ENCODE results near the gene MALL. TPM values are rescaled to one million over a fixed set of nuclear protein-coding genes. Genes with fewer than 3 reads are reported as not detected.
"Not testable (repeated sequence)": the region's sequence is repeated elsewhere in the genome, so short reads cannot be mapped to it uniquely, and the experiment has no call there.

The MALL gene
- total and polyA plus RNA-seq, 9 of the 15 experiments (the other 6 are each of a cell fraction or from before 2014, with no cell fraction given): 0.24 TPM; not detected in 8

GRCh38 chr2:110078104-110078503, 37.5 kb downstream of the MALL start:
- H2AFZ ChIP-seq (ENCODE audit: low read depth, low read length); H3K9me3 ChIP-seq (replicated peaks; ENCODE audit: control insufficient read depth, insufficient read depth, low read depth, low read length); in situ Hi-C loops (cut with MboI); H3K36me3 ChIP-seq (ENCODE audit: control insufficient read depth, insufficient read depth, low read length); CTCF ChIA-PET (ENCODE audit: low intra/inter-chr PET ratio); H3K4me3 ChIP-seq; H3K9me1 ChIP-seq (ENCODE audit: control insufficient read depth, insufficient read depth, low read length); POLR2A ChIA-PET; ATAC-seq; FAIRE-seq; BruUV-seq (replicated peaks); H3K27ac ChIP-seq (ENCODE audit: extremely low read depth, low read depth, low read length); H3K4me1 ChIP-seq (replicated peaks in 1 of 2; ENCODE audit: control insufficient read depth in 2 of 2, insufficient read depth in 2 of 2, low read length in 2 of 2); H4K20me1 ChIP-seq (replicated peaks; ENCODE audit: control insufficient read depth, insufficient read depth, low read length); H3K4me2 ChIP-seq (ENCODE audit: insufficient read depth, low read length); intact Hi-C loops (cut with micrococcal nuclease); H3K27me3 ChIP-seq (ENCODE audit: control insufficient read depth in 2 of 2, insufficient read depth in 2 of 2, low read length in 2 of 2); DNase-seq (ENCODE audit: extremely low read depth in 1 of 4, low spot score in 3 of 4); H3K9ac ChIP-seq (ENCODE audit: insufficient read depth in 1 of 2, low read depth in 2 of 2, low read length in 2 of 2); H3K79me2 ChIP-seq (ENCODE audit: control insufficient read depth, insufficient read depth, low read length): not testable (repeated sequence)
- WGBS (ENCODE audit: insufficient coverage, low coverage, missing lambda C conversion rate): no CpG with 5 or more reads among the region's 4 CpGs

DNA sequence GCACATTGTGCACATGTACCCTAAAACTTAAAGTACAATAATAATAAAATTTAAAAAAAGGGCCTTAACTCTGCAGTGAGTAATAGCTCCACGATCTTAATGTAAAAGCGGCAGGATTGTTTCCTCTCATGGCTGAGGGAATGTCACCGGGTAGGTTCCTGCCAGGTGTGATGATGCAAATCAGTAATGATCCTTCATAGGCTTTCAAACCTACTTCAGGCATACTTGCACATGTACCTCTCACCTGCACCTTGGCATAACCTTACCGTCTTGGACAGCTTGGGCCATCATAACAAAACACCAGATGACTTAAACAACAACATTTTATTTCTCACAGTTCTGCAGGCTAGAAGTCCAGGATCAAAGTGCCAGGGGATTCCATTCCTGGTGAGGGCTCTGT, 39.7 kb downstream of the MALL start:
- intact Hi-C loops (cut with micrococcal nuclease): not testable (repeated sequence)
- FAIRE-seq: peak; percentile 32

GRCh38 chr2:110069869-110070268, 45.8 kb downstream of the MALL start:
- H3K36me3 ChIP-seq (ENCODE audit: control insufficient read depth, insufficient read depth, low read length); in situ Hi-C loops (cut with MboI); DNase-seq (ENCODE audit: extremely low read depth in 1 of 4, low spot score in 3 of 4); intact Hi-C loops (cut with micrococcal nuclease); H3K27me3 ChIP-seq (ENCODE audit: control insufficient read depth in 2 of 2, insufficient read depth in 2 of 2, low read length in 2 of 2); H3K4me2 ChIP-seq (ENCODE audit: insufficient read depth, low read length); POLR2A ChIA-PET; ATAC-seq; H3K9ac ChIP-seq (ENCODE audit: insufficient read depth in 1 of 2, low read depth in 2 of 2, low read length in 2 of 2); CTCF ChIA-PET (ENCODE audit: low intra/inter-chr PET ratio); H4K20me1 ChIP-seq (replicated peaks; ENCODE audit: control insufficient read depth, insufficient read depth, low read length); FAIRE-seq; H3K27ac ChIP-seq (ENCODE audit: extremely low read depth, low read depth, low read length); BruUV-seq (replicated peaks); H3K4me1 ChIP-seq (replicated peaks in 1 of 2; ENCODE audit: control insufficient read depth in 2 of 2, insufficient read depth in 2 of 2, low read length in 2 of 2); H3K9me1 ChIP-seq (ENCODE audit: control insufficient read depth, insufficient read depth, low read length); H3K4me3 ChIP-seq; H3K79me2 ChIP-seq (ENCODE audit: control insufficient read depth, insufficient read depth, low read length); H3K9me3 ChIP-seq (replicated peaks; ENCODE audit: control insufficient read depth, insufficient read depth, low read depth, low read length); H2AFZ ChIP-seq (ENCODE audit: low read depth, low read length): not testable (repeated sequence)
- WGBS (ENCODE audit: insufficient coverage, low coverage, missing lambda C conversion rate): 0% methylated on average over 4 of the region's 7 CpGs

More for the DNA sequence above, 39.7 kb downstream of the MALL start:
- H3K4me2 ChIP-seq (ENCODE audit: insufficient read depth, low read length); H3K4me3 ChIP-seq; DNase-seq (ENCODE audit: extremely low read depth in 1 of 4, low spot score in 3 of 4); H3K79me2 ChIP-seq (ENCODE audit: control insufficient read depth, insufficient read depth, low read length); H3K9ac ChIP-seq (ENCODE audit: insufficient read depth in 1 of 2, low read depth in 2 of 2, low read length in 2 of 2); CTCF ChIA-PET (ENCODE audit: low intra/inter-chr PET ratio); in situ Hi-C loops (cut with MboI); BruUV-seq (replicated peaks); H3K27ac ChIP-seq (ENCODE audit: extremely low read depth, low read depth, low read length); POLR2A ChIA-PET; H3K9me1 ChIP-seq (ENCODE audit: control insufficient read depth, insufficient read depth, low read length); H3K27me3 ChIP-seq (ENCODE audit: control insufficient read depth in 2 of 2, insufficient read depth in 2 of 2, low read length in 2 of 2); H4K20me1 ChIP-seq (replicated peaks; ENCODE audit: control insufficient read depth, insufficient read depth, low read length); ATAC-seq; H3K36me3 ChIP-seq (ENCODE audit: control insufficient read depth, insufficient read depth, low read length); H3K9me3 ChIP-seq (replicated peaks; ENCODE audit: control insufficient read depth, insufficient read depth, low read depth, low read length); H2AFZ ChIP-seq (ENCODE audit: low read depth, low read length); H3K4me1 ChIP-seq (replicated peaks in 1 of 2; ENCODE audit: control insufficient read depth in 2 of 2, insufficient read depth in 2 of 2, low read length in 2 of 2): not testable (repeated sequence)
- WGBS (ENCODE audit: insufficient coverage, low coverage, missing lambda C conversion rate): no CpG with 5 or more reads among the region's 4 CpGs

DNA sequence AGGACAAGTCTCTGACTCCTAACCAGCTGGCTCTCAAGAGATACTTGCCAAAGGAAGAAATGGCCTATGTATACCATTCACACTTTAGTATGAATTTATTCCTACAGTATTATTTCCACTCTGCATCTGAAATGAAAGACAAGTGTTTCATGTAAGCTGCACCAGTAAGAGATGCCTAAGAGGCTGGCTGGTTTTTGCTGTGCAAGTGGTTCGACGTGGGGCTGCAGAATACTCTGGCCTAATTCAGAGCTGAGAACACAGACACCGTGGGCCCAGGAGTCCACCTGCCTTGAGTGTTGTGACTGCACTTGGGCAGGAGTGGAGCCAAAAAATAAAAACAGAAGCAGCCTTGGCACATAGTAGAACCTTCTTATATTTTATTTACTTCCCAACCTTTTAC, 47.5 kb downstream of the MALL start:
- ATAC-seq; H2AFZ ChIP-seq (ENCODE audit: low read depth, low read length); H3K27ac ChIP-seq (ENCODE audit: extremely low read depth, low read depth, low read length); in situ Hi-C loops (cut with MboI); BruUV-seq (replicated peaks); H3K4me1 ChIP-seq (replicated peaks in 1 of 2; ENCODE audit: control insufficient read depth in 2 of 2, insufficient read depth in 2 of 2, low read length in 2 of 2); H3K36me3 ChIP-seq (ENCODE audit: control insufficient read depth, insufficient read depth, low read length); H3K9ac ChIP-seq (ENCODE audit: insufficient read depth in 1 of 2, low read depth in 2 of 2, low read length in 2 of 2); intact Hi-C loops (cut with micrococcal nuclease); DNase-seq (ENCODE audit: extremely low read depth in 1 of 4, low spot score in 3 of 4); H3K4me3 ChIP-seq; H3K9me3 ChIP-seq (replicated peaks; ENCODE audit: control insufficient read depth, insufficient read depth, low read depth, low read length); POLR2A ChIA-PET; H4K20me1 ChIP-seq (replicated peaks; ENCODE audit: control insufficient read depth, insufficient read depth, low read length); H3K4me2 ChIP-seq (ENCODE audit: insufficient read depth, low read length); FAIRE-seq; H3K79me2 ChIP-seq (ENCODE audit: control insufficient read depth, insufficient read depth, low read length); H3K27me3 ChIP-seq (ENCODE audit: control insufficient read depth in 2 of 2, insufficient read depth in 2 of 2, low read length in 2 of 2); H3K9me1 ChIP-seq (ENCODE audit: control insufficient read depth, insufficient read depth, low read length); CTCF ChIA-PET (ENCODE audit: low intra/inter-chr PET ratio): not testable (repeated sequence)
- WGBS (ENCODE audit: insufficient coverage, low coverage, missing lambda C conversion rate): 4% methylated on average over 3 of the region's 3 CpGs
